B cell (primary cell): Measurements from ENCODE around the gene TBC1D22A. TPM values are rescaled to one million over a fixed set of nuclear protein-coding genes. Genes with fewer than 3 reads are reported as not detected.

Experiments used
- ATAC-seq: fragments of 200-7000 bp; cut with Tn5 transposase; one replicate; pipeline ENCODE4 v1.10.0; 2021; ENCODE audit warnings: low read depth, mild to moderate bottlenecking, moderate number of reproducible peaks, moderate library complexity
- CTCF ChIA-PET: fragments of 350-600 bp; sonication (Branson Sonifier 250); formaldehyde crosslinking; loops from one replicate; lab custom pipeline; 2021; ENCODE audit warnings: antibody characterized with exemption, inconsistent platforms; lab: Charles Lee
- POLR2A ChIA-PET: fragments of 350-600 bp; sonication (Branson Sonifier 250); formaldehyde crosslinking; loops from one replicate; lab custom pipeline; 2021; ENCODE audit warnings: antibody characterized with exemption; lab: Charles Lee
- DNase-seq: peaks from one replicate; pipeline ENCODE4 v3.0.0; 2013
- H2AFZ ChIP-seq: 2 replicates; pipeline ENCODE4 v1.6.1; 2012; ENCODE audit warnings: mild to moderate bottlenecking, low read depth, low read length; ENCODE audit not compliant: insufficient read depth, poor library complexity, severe bottlenecking
- H3K27ac ChIP-seq, 2 donors: 1 replicate in 1 of 2; 2 replicates in 1 of 2; pipeline ENCODE4 v1.5.1; 2012 to 2013; ENCODE audit warnings: low read length in 2 of 2, mild to moderate bottlenecking in 2 of 2, moderate library complexity in 1 of 2
- H3K27me3 ChIP-seq, 4 experiments: fragments of 200-600 bp in 1 of 4; sonication (generic) in 1 of 4; replicated peaks in 1 of 4; 1 replicate in 2 of 4; 2 replicates in 2 of 4; pipeline versions ENCODE4 v1.6.1 to v1.7.0; 2013 to 2016; ENCODE audit warnings: low read length in 3 of 4, mild to moderate bottlenecking in 2 of 4, mixed read lengths in 1 of 4, moderate library complexity in 1 of 4; ENCODE audit not compliant: insufficient read depth in 4 of 4, control insufficient read depth in 3 of 4; ENCODE audit errors: control extremely low read depth in 1 of 4
- H3K36me3 ChIP-seq, 2 experiments: replicated peaks in 1 of 2; 1 replicate in 1 of 2; 2 replicates in 1 of 2; pipeline versions ENCODE4 v1.6.1 to v1.7.1; 2013; ENCODE audit warnings: low read length in 1 of 2; ENCODE audit not compliant: insufficient read depth in 2 of 2, control insufficient read depth in 1 of 2; ENCODE audit errors: control extremely low read depth in 1 of 2, extremely low read depth in 1 of 2
- H3K4me1 ChIP-seq, 2 donors: fragments of 200-600 bp in 1 of 2; sonication (generic) in 1 of 2; 1 replicate in 1 of 2; 2 replicates in 1 of 2; pipeline versions ENCODE4 v1.5.1 to v1.6.1; 2013 to 2017; ENCODE audit warnings: low read length in 2 of 2; ENCODE audit not compliant: control insufficient read depth in 2 of 2, insufficient read depth in 2 of 2
- H3K4me2 ChIP-seq: replicated peaks from 2 replicates; pipeline ENCODE3; 2012; ENCODE audit warnings: mild to moderate bottlenecking, low read depth, low read length; ENCODE audit not compliant: poor library complexity, severe bottlenecking
- H3K4me3 ChIP-seq, 5 experiments: fragments of 200-600 bp in 1 of 5; sonication (generic) in 1 of 5; 1 replicate in 3 of 5; 2 replicates in 2 of 5; pipeline versions ENCODE4 v1.5.1 to v1.7.0; 2011 to 2016; ENCODE audit warnings: low read length in 4 of 5, mild to moderate bottlenecking in 4 of 5, low read depth in 2 of 5, control low read depth in 1 of 5, moderate library complexity in 1 of 5; ENCODE audit not compliant: insufficient read depth in 1 of 5; ENCODE audit errors: control extremely low read depth in 1 of 5, extremely low read depth in 1 of 5
- H3K79me2 ChIP-seq: fragments of 200-600 bp; sonication (generic); one replicate; pipeline ENCODE4 v1.6.0; 2016; ENCODE audit warnings: low read length; ENCODE audit not compliant: control insufficient read depth, insufficient read depth
- H3K9ac ChIP-seq: fragments of 200-600 bp; sonication (generic); 2 replicates; pipeline ENCODE4 v1.6.1; 2017; ENCODE audit warnings: mild to moderate bottlenecking, low read length, moderate library complexity
- H3K9me3 ChIP-seq, 3 donors: one replicate each; pipeline versions ENCODE4 v1.6.1 to v1.7.1; 2013; ENCODE audit warnings: low read length in 2 of 3; ENCODE audit not compliant: control insufficient read depth in 2 of 3, insufficient read depth in 1 of 3; ENCODE audit errors: control extremely low read depth in 1 of 3
- H4K20me1 ChIP-seq: 2 replicates; pipeline ENCODE4 v1.6.0; 2012; ENCODE audit warnings: mild to moderate bottlenecking, low read length; ENCODE audit not compliant: insufficient read depth, control insufficient read depth, poor library complexity, severe bottlenecking
- H3K27ac Mint-ChIP-seq: one replicate; pipeline ENCODE4 v1.8.0; 2021; ENCODE audit warnings: mixed read lengths
- H3K27me3 Mint-ChIP-seq: one replicate; pipeline ENCODE4 v1.8.0; 2021; ENCODE audit warnings: mixed read lengths
- H3K4me1 Mint-ChIP-seq: one replicate; pipeline ENCODE4 v1.8.0; 2021; ENCODE audit warnings: mixed read lengths
- H3K4me3 Mint-ChIP-seq: one replicate; pipeline ENCODE4 v1.8.0; 2021; ENCODE audit warnings: mixed read lengths
- H3K9me3 Mint-ChIP-seq: one replicate; pipeline ENCODE4 v1.8.0; 2022; ENCODE audit warnings: mixed read lengths; ENCODE audit not compliant: insufficient read depth
- CTCF ChIP-seq: fragments of 200-600 bp; IDR thresholded peaks from one replicate; pipeline ENCODE4 v1.8.0; 2022; ENCODE audit warnings: antibody characterized with exemption, mild to moderate bottlenecking
- EZH2 ChIP-seq: IDR thresholded peaks from 2 replicates; pipeline ENCODE4 v1.6.1; 2012; ENCODE audit warnings: borderline replicate concordance, low read depth, mild to moderate bottlenecking, moderate library complexity, low read length; ENCODE audit not compliant: insufficient read depth, poor library complexity, severe bottlenecking
- WGBS: methylation state at CpG from one replicate; pipeline ENCODE4 v1.1.5; 2013; ENCODE audit warnings: missing lambda C conversion rate; ENCODE audit not compliant: insufficient coverage; 5-methylcytosine and 5-hydroxymethylcytosine counted together
- intact Hi-C: fragments of 100-400 bp; cut with micrococcal nuclease; formaldehyde crosslinking; loops from one replicate; pipeline ENCODE4 v1.10.0; 2022
- polyA plus RNA-seq: library from polyadenylated mRNA; depleted of rRNA; stranded (reverse); fragments of >200 nt; gene quantifications from 2 replicates; pipeline ENCODE4 v1.2.3, GENCODE V29; 2012
- total RNA-seq, 2 donors: library from RNA; stranded (reverse); fragments of 120-200 nt in 1 of 2; gene quantifications; 1 replicate in 1 of 2; 2 replicates in 1 of 2; pipeline versions ENCODE4 v1.2.3 to v1.2.4, GENCODE V29; 2013 to 2022

The TBC1D22A gene
- total and polyA plus RNA-seq, 2 donors (not counting 1 experiment from before 2014, with no cell fraction given): 73.8 to 128 TPM

GRCh38 chr22:47142427-47143046 is 380.1 kb downstream of the TBC1D22A start:
- whole genome bisulfite sequencing: no CpG with 5 or more reads among the region's 2 CpGs
- H3K4me1 ChIP-seq: no peaks in the 10 kb centered on the region
- no peak overlapping the region for H3K4me3 ChIP-seq
- H2AFZ ChIP-seq: no peak overlapping the region
- DNase-seq (no peak), ATAC-seq (no peak)
- no peaks in the 10 kb centered on the region for H3K27me3 ChIP-seq
- H3K4me2 ChIP-seq: no peak overlapping the region
- H3K36me3 ChIP-seq: peaks cover 0 to 26% of the 10 kb centered on the region in 2 experiments
- no peak overlapping the region for H3K27ac ChIP-seq
- H3K79me2 ChIP-seq: peaks cover 25% of the 10 kb centered on the region
- no peak for TF ChIP-seq CTCF
- peaks cover 62% of the 10 kb centered on the region for H4K20me1 ChIP-seq
- no peak overlapping the region for H3K27ac Mint-ChIP-seq
- ChIA-PET POLR2A (no interaction called here), CTCF (no interaction called here)
- H3K27me3 Mint-ChIP-seq: no peaks in the 10 kb centered on the region
- H3K9ac ChIP-seq: no peak overlapping the region
- peaks cover 0 to 3% (median 0%) of the 10 kb centered on the region in 3 donors for H3K9me3 ChIP-seq
- no peaks in the 10 kb centered on the region for H3K9me3 Mint-ChIP-seq
- no peak overlapping the region for H3K4me3 Mint-ChIP-seq
- no peaks in the 10 kb centered on the region for H3K4me1 Mint-ChIP-seq
- intact Hi-C loops: no loop called here

- H3K9ac ChIP-seq: no peak overlapping the region
- H3K4me3 ChIP-seq: no peak overlapping the region
- peaks cover 0 to 2% of the 10 kb centered on the region in 2 donors for H3K4me1 ChIP-seq
- H3K9me3 ChIP-seq: peaks cover 0 to 3% (median 0%) of the 10 kb centered on the region in 3 donors
- no peaks in the 10 kb centered on the region for H3K27me3 ChIP-seq
- TF ChIP-seq EZH2: no peak
- TF ChIP-seq CTCF: no peak
- H3K36me3 ChIP-seq: peaks cover 0 to 23% of the 10 kb centered on the region in 2 experiments
- H3K79me2 ChIP-seq: peaks cover 25% of the 10 kb centered on the region
- WGBS: 95% methylated on average over 16 of the region's 16 CpGs
- peaks cover 64% of the 10 kb centered on the region for H4K20me1 ChIP-seq
- Mint-ChIP-seq H3K27me3 (no peaks in the 10 kb centered on the region), H3K27ac (no peak overlapping the region), H3K9me3 (no peaks in the 10 kb centered on the region), H3K4me3 (no peak overlapping the region), H3K4me1 (no peaks in the 10 kb centered on the region)
- no peak for DNase-seq
- no peak overlapping the region for H3K27ac ChIP-seq
- H3K4me2 ChIP-seq: no peak overlapping the region
- no peak for ATAC-seq
- ChIA-PET POLR2A (no interaction called here), CTCF (no interaction called here)
- no peak overlapping the region for H2AFZ ChIP-seq
- intact Hi-C loops: no loop called here
Measured at GRCh38 chr22:47143249-47143938, 380.9 kb downstream of the TBC1D22A start.
